ENCODE data around the gene PURA. TPM values are rescaled to one million over a fixed set of nuclear protein-coding genes. Genes with fewer than 3 reads are reported as not detected.

The PURA gene
- total and polyA plus RNA-seq, 2 of the 13 experiments (the other 11 are each of a cell fraction or from before 2014, with no cell fraction given): 2.0 to 5.0 TPM

DNA sequence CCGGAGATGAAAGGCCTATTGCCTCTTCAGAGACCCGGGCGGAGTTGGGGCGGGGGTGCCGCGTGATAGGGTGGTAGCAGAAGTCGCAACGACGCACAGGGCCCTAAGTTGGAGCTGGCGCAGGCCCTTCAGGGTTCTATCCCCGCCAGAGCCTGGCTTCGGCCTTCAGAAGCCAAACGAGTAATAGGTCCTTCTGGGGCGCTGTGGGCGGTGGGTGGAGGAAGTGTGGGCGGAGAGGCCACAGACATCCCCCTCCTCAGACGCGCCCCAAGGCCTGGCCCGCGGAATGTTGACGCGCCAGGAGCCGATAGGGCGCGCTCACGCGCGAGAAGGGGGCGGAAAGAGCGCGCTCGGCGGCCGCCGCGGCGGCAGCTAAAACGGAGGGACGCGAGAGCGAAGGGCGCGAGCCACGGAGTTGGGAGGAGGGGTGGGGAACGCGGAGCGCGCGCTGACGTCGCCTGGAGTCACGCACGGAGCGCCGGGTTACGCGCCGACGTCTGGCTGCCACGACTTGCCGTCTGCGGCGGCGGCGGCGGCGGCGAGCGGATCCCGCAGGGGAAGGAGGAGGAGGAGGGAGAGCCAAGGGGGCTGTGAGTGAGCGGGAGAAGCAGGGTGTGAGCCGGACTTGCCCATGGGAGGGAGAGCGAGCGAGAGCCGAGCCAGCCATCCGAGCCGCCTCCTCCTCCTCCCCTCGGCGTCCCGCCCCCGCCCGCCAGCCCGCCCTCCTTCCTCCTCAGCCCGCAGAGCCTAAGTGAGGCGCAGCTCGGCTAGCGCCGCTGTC is 6.4 kb upstream of the PURA start (continued):
- TF ChIP-seq DRAP1 (CRISPR knock-in tag; IDR thresholded peaks at IDR 0.05): peak; percentile 52
- TF ChIP-seq GZF1 (CRISPR knock-in tag; IDR thresholded peaks at IDR 0.05): 0 out of 2 replicates have a peak, but pooled peaks have one; percentile 44
- TF ChIP-seq GATAD1 (CRISPR knock-in tag; IDR thresholded peaks at IDR 0.05): peak; percentile 75; the same call in 1 of the 2 replicates
- TF ChIP-seq ZFP82 (CRISPR knock-in tag; IDR thresholded peaks at IDR 0.05; ENCODE audit: borderline replicate concordance): no peak
- no peak for TF ChIP-seq NCOR1 (IDR thresholded peaks at IDR 0.05; ENCODE audit: borderline replicate concordance, low read length)
- TF ChIP-seq, protein P1, sequence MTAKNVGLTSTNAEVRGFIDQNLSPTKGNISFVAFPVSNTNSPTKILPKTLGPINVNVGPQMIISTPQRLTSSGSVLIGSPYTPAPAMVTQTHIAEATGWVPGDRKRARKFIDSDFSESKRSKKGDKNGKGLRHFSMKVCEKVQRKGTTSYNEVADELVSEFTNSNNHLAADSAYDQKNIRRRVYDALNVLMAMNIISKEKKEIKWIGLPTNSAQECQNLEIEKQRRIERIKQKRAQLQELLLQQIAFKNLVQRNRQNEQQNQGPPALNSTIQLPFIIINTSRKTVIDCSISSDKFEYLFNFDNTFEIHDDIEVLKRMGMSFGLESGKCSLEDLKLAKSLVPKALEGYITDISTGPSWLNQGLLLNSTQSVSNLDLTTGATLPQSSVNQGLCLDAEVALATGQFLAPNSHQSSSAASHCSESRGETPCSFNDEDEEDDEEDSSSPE (CRISPR knock-in tag; IDR thresholded peaks at IDR 0.05): peak; percentile 84
- TF ChIP-seq KDM2A (CRISPR knock-in tag; IDR thresholded peaks at IDR 0.05; ENCODE audit: borderline replicate concordance, low read depth): peak; percentile 88; the same call in 1 of the 2 replicates
- 0 out of 2 replicates have a peak, but pooled peaks have one; percentile 42 for TF ChIP-seq CBX5 (CRISPR knock-in tag; IDR thresholded peaks at IDR 0.05; ENCODE audit: borderline replicate concordance)
- TF ChIP-seq NFIC (IDR thresholded peaks at IDR 0.05; ENCODE audit: low read length): no peak
- TF ChIP-seq SMC3 (IDR thresholded peaks at IDR 0.05; ENCODE audit: low read length): no peak
- TF ChIP-seq, protein P2, sequence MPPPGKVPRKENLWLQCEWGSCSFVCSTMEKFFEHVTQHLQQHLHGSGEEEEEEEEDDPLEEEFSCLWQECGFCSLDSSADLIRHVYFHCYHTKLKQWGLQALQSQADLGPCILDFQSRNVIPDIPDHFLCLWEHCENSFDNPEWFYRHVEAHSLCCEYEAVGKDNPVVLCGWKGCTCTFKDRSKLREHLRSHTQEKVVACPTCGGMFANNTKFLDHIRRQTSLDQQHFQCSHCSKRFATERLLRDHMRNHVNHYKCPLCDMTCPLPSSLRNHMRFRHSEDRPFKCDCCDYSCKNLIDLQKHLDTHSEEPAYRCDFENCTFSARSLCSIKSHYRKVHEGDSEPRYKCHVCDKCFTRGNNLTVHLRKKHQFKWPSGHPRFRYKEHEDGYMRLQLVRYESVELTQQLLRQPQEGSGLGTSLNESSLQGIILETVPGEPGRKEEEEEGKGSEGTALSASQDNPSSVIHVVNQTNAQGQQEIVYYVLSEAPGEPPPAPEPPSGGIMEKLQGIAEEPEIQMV (CRISPR knock-in tag; IDR thresholded peaks at IDR 0.05; ENCODE audit: low read depth): no peak
- no peak for TF ChIP-seq NBN (conservative IDR thresholded peaks at IDR 0.05)
- TF ChIP-seq SAP130 (CRISPR knock-in tag; IDR thresholded peaks at IDR 0.05; ENCODE audit: low read depth): peak; percentile 85
- TF ChIP-seq HOMEZ (CRISPR knock-in tag; IDR thresholded peaks at IDR 0.05; ENCODE audit: low read depth): no peak; the same call in 1 of the 2 replicates
- peak; percentile 86; the same call in 1 of the 2 replicates for TF ChIP-seq ZFP91 (CRISPR knock-in tag; IDR thresholded peaks at IDR 0.05; ENCODE audit: borderline replicate concordance)
- peak; percentile 89 for TF ChIP-seq TBX2 (CRISPR knock-in tag; IDR thresholded peaks at IDR 0.05; ENCODE audit: borderline replicate concordance)
- no peak; the same call in 1 of the 2 replicates for TF ChIP-seq ZNF790 (CRISPR knock-in tag; IDR thresholded peaks at IDR 0.05; ENCODE audit: borderline replicate concordance)
- TF ChIP-seq CREM (IDR thresholded peaks at IDR 0.05): peak; percentile 20; the same call in 1 of the 2 replicates
- TF ChIP-seq CREM (CRISPR knock-in tag; IDR thresholded peaks at IDR 0.05): no peak
- TF ChIP-seq ADNP (CRISPR knock-in tag; IDR thresholded peaks at IDR 0.05): no peak
- no peak for TF ChIP-seq MATR3 (CRISPR knock-in tag; IDR thresholded peaks at IDR 0.05)
- no peak for TF ChIP-seq TRIM24 (CRISPR knock-in tag; IDR thresholded peaks at IDR 0.05)
- TF ChIP-seq NFE2L1 (CRISPR knock-in tag; IDR thresholded peaks at IDR 0.05; ENCODE audit: borderline replicate concordance): no peak
- TF ChIP-seq TMF1 (CRISPR knock-in tag; IDR thresholded peaks at IDR 0.05; ENCODE audit: low read depth): peak; percentile 72; the same call in 1 of the 2 replicates
- TF ChIP-seq MED1 (CRISPR knock-in tag; IDR thresholded peaks at IDR 0.05): peak; percentile 71; the same call in 1 of the 2 replicates
